ENCODE results near the gene UBE2G1. TPM values are rescaled to one million over a fixed set of nuclear protein-coding genes. Genes with fewer than 3 reads are reported as not detected.

UBE2G1 gene
- total and polyA plus RNA-seq, 11 donors = 19.4 to 125 (median 94.7) TPM

DNA sequence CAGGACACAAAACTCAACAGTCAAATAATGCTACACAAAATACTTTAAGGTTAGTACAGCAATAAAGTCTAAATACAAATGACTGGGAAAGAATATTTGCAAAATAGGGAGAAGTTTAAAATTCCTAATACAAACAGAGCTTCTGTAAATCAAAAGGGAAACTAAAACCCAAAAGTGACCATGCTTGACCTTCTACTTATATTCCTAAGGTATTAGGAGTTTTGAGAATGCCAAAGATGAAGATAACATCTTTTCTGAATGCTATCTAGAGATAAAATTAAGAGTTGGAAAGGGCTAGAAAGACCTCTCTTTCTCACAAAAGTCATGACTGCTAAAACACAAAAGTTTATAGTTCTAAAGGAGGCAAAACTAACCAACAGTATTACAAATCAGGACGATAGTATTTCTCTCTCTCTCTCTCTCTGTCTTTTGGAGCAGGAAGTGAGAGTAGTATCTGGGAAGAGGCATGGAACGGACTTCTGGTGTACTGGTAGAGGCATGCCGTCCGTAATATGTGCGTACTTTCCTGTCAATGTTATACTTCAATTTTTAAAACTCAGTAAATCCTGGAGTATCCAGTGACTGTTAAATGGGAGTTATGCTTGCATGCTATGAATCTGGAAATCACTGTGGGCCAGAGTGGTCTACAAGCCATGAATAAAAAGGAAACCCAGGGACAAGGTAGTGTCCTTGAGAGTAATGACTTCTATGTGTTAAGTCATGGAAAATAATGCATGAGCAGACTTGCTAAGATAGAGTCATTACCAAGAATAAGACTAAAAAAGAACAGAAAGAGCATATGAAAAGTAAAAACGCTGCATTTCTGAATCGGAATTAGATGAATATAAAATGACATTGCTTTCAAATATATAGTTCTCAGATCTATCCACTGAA, 53.0 kb downstream of the UBE2G1 start:
- Histone ChIP-seq H3K4me3 (peak overlapping the region in 7 of 12 donors; percentile 1 to 40 (median 21)), H3K27me3 (no peaks in the 10 kb centered on the region), H3K9me3 (no peaks in the 10 kb centered on the region), H3K4me1 (peaks cover 7 to 88% (median 73%) of the 10 kb centered on the region in 12 donors), H3K36me3 (no peaks in the 10 kb centered on the region), H3K27ac (peak overlapping the region; percentile 26 to 87 (median 54))
- intact Hi-C loops (cut with DNase I) = loop anchor here in 6 of 10 donors (5.0 to 10.0 kb wide), 2 partner anchors 51 to 54 kb away; partner anchors contain the start of gene UBE2G1 (in 6 of the 6)
- WGBS, 4 donors = 33 to 45% (median 40%) methylated on average over 7 of the region's 7 CpGs
- ATAC-seq (peak in 3 of 4 donors; percentile 49 to 54 (median 51)), DNase-seq (no peak)
- TF ChIP-seq, protein P1, sequence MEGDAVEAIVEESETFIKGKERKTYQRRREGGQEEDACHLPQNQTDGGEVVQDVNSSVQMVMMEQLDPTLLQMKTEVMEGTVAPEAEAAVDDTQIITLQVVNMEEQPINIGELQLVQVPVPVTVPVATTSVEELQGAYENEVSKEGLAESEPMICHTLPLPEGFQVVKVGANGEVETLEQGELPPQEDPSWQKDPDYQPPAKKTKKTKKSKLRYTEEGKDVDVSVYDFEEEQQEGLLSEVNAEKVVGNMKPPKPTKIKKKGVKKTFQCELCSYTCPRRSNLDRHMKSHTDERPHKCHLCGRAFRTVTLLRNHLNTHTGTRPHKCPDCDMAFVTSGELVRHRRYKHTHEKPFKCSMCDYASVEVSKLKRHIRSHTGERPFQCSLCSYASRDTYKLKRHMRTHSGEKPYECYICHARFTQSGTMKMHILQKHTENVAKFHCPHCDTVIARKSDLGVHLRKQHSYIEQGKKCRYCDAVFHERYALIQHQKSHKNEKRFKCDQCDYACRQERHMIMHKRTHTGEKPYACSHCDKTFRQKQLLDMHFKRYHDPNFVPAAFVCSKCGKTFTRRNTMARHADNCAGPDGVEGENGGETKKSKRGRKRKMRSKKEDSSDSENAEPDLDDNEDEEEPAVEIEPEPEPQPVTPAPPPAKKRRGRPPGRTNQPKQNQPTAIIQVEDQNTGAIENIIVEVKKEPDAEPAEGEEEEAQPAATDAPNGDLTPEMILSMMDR (IDR thresholded peaks at IDR 0.05) = no peak
- no peak for TF ChIP-seq POLR2A (IDR thresholded peaks at IDR 0.05)

DNA sequence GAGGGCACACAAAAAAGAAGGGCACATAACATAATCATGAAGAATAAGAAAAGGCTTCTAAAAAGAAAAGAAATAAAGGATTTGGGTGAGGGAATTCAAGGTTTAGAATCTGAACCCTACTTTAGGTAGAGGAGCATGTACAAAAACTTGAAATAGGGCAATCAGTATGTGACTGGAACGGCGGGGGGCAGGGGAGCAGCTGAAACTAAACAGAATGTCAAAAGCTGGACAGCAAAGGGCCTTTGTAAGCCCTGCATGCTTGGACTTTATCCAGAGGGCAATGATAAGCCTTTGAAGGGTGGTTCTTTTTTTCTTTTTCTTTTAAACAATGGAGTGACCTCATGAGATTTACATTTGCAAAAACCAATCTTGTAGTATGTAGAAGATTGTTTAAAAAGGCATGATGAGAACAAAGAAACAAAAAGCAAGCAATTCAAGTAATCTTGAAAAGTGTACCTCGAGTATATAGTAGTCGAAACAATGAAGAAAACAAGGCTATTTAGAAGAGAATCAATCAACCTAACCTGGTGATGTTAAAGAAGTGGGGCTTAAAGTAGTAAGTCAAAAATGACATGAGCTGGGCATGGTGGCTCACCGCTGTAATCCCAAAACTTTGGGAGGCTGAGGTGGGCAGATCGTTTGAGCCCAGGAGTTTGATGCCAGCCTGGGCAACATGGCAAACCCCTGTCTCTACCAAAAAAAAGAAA, 56.0 kb downstream of the UBE2G1 start:
- TF ChIP-seq POLR2A (IDR thresholded peaks at IDR 0.05) = no peak
- TF ChIP-seq, protein P1 (IDR thresholded peaks at IDR 0.05) = no peak
- no peaks in the 10 kb centered on the region for H3K9me3 ChIP-seq
- WGBS, 4 donors = 52 to 58% (median 54%) methylated on average over 6 of the region's 6 CpGs
- peaks cover 0 to 66% (median 55%) of the 10 kb centered on the region in 12 donors for H3K4me1 ChIP-seq
- no peaks in the 10 kb centered on the region for H3K27me3 ChIP-seq
- DNase-seq = peak in 4 of 5 donors; percentile 40 to 61 (median 48)
- ATAC-seq = peak; percentile 66 to 85 (median 78)
- peak overlapping the region in 1 of 12 donors; percentile 4 for H3K4me3 ChIP-seq
- H3K36me3 ChIP-seq = peaks cover 0 to 15% (median 13%) of the 10 kb centered on the region in 9 donors
- H3K27ac ChIP-seq = peak overlapping the region; percentile 8 to 82 (median 56)
- intact Hi-C loops (cut with DNase I) = loop anchor here in 6 of 10 donors (5.0 to 10.0 kb wide), 2 partner anchors 54 to 57 kb away; partner anchors contain the start of gene UBE2G1 (in 6 of the 6)

DNA sequence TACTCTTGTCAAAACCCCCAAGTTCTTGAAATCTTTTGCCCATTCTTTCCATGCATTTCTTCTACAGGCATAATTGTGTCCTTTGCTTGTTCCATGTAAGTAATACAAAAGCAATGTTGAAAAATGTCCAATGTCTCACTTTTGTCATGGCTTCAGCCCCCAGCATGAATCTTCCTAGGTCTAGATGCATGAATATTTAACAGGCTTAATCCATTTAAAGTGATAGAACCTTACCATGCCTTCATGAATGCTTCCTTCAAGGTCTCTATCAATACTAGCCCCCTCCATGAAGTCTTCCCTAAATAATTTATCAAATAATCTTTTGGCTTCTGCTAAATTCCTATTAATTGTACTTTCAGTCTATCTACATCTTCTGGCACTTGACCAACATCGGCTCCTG, 56.6 kb downstream of the UBE2G1 start:
- intact Hi-C loops (cut with DNase I) = loop anchor here in 8 of 10 donors (5.0 to 10.0 kb wide), 4 partner anchors 47 to 95 kb away; partner anchors contain the start of gene UBE2G1 (in 7 of the 8)
- 6 to 20% (median 8%) methylated on average over 1 of the region's 1 CpG for WGBS, 4 donors
- H3K9me3 ChIP-seq = no peaks in the 10 kb centered on the region
- H3K27ac ChIP-seq = peak overlapping the region; percentile 8 to 82 (median 56)
- no peak for TF ChIP-seq POLR2A (IDR thresholded peaks at IDR 0.05)
- TF ChIP-seq, protein P1 (IDR thresholded peaks at IDR 0.05) = no peak
- H3K36me3 ChIP-seq = peaks cover 0 to 20% (median 18%) of the 10 kb centered on the region in 9 donors
- H3K4me3 ChIP-seq = peak overlapping the region in 1 of 12 donors; percentile 4
- no peaks in the 10 kb centered on the region for H3K27me3 ChIP-seq
- ATAC-seq = no peak
- peaks cover 0 to 63% (median 52%) of the 10 kb centered on the region in 12 donors for H3K4me1 ChIP-seq
- no peak for DNase-seq
